Measurements from ENCODE around the gene ARTN.

The ARTN gene

GRCh38 chr1:43938383-43938782, 4.8 kb downstream of the ARTN start:
- H3K27me3 ChIP-seq (ENCODE audit: insufficient read depth, low read length): peaks cover 25% of the 10 kb centered on the region; the same call in 1 of the 2 replicates

GRCh38 chr1:43938892-43939587, 5.4 kb downstream of the ARTN start:
- H3K9me3 ChIP-seq (ENCODE audit: insufficient read depth, low read depth, low read length): no peaks in the 10 kb centered on the region
- H3K9ac ChIP-seq (ENCODE audit: low read depth, low read length): no peak overlapping the region
- peaks cover 25% of the 10 kb centered on the region; the same call in 1 of the 2 replicates for H3K27me3 ChIP-seq (ENCODE audit: insufficient read depth, low read length)
- peaks cover 8% of the 10 kb centered on the region; the same call in 1 of the 2 replicates for H3K36me3 ChIP-seq (ENCODE audit: insufficient read depth, low read depth, low read length)
- H3K4me1 ChIP-seq (ENCODE audit: insufficient read depth, low read length): peaks cover 19% of the 10 kb centered on the region
- H3K27ac ChIP-seq (ENCODE audit: low read length): no peak overlapping the region
- H3K4me3 ChIP-seq (ENCODE audit: low read length): no peak overlapping the region

More at GRCh38 chr1:43938383-43938782, 4.8 kb downstream of the ARTN start:
- Histone ChIP-seq H3K27ac (ENCODE audit: low read length) (no peak overlapping the region), H3K9ac (ENCODE audit: low read depth, low read length) (no peak overlapping the region), H3K4me1 (ENCODE audit: insufficient read depth, low read length) (peaks cover 19% of the 10 kb centered on the region), H3K4me3 (ENCODE audit: low read length) (no peak overlapping the region), H3K9me3 (ENCODE audit: insufficient read depth, low read depth, low read length) (no peaks in the 10 kb centered on the region), H3K36me3 (ENCODE audit: insufficient read depth, low read depth, low read length) (peaks cover 8% of the 10 kb centered on the region; the same call in 1 of the 2 replicates)

GRCh38 chr1:43942411-43942810, 8.8 kb downstream of the ARTN start:
- Histone ChIP-seq H3K27ac (ENCODE audit: low read length) (no peak overlapping the region), H3K27me3 (ENCODE audit: insufficient read depth, low read length) (0 out of 2 replicates have a peak, but pooled peaks cover 8% of the 10 kb centered on the region), H3K9ac (ENCODE audit: low read depth, low read length) (no peak overlapping the region), H3K4me1 (ENCODE audit: insufficient read depth, low read length) (peaks cover 12% of the 10 kb centered on the region), H3K36me3 (ENCODE audit: insufficient read depth, low read depth, low read length) (peaks cover 1% of the 10 kb centered on the region; the same call in 1 of the 2 replicates), H3K9me3 (ENCODE audit: insufficient read depth, low read depth, low read length) (no peaks in the 10 kb centered on the region), H3K4me3 (ENCODE audit: low read length) (no peak overlapping the region)

- no peaks in the 10 kb centered on the region for H3K9me3 ChIP-seq (ENCODE audit: insufficient read depth, low read depth, low read length)
- peaks cover under 1% of the 10 kb centered on the region; the same call in 1 of the 2 replicates for H3K36me3 ChIP-seq (ENCODE audit: insufficient read depth, low read depth, low read length)
- H3K27me3 ChIP-seq (ENCODE audit: insufficient read depth, low read length): no peaks in the 10 kb centered on the region
- no peak overlapping the region for H3K27ac ChIP-seq (ENCODE audit: low read length)
- H3K4me1 ChIP-seq (ENCODE audit: insufficient read depth, low read length): peaks cover 10% of the 10 kb centered on the region; the same call in 1 of the 2 replicates
- no peak overlapping the region for H3K9ac ChIP-seq (ENCODE audit: low read depth, low read length)
- H3K4me3 ChIP-seq (ENCODE audit: low read length): no peak overlapping the region
Measured at GRCh38 chr1:43944860-43945259, 11.3 kb downstream of the ARTN start.

GRCh38 chr1:43945674-43946235, 12.2 kb downstream of the ARTN start:
- Histone ChIP-seq H3K4me3 (ENCODE audit: low read length) (peak overlapping the region; percentile 94), H3K9me3 (ENCODE audit: insufficient read depth, low read depth, low read length) (no peaks in the 10 kb centered on the region), H3K27ac (ENCODE audit: low read length) (no peak overlapping the region), H3K4me1 (ENCODE audit: insufficient read depth, low read length) (peaks cover 10% of the 10 kb centered on the region; the same call in 1 of the 2 replicates), H3K9ac (ENCODE audit: low read depth, low read length) (peak overlapping the region; percentile 67; the same call in 1 of the 2 replicates), H3K27me3 (ENCODE audit: insufficient read depth, low read length) (no peaks in the 10 kb centered on the region), H3K36me3 (ENCODE audit: insufficient read depth, low read depth, low read length) (peaks cover 9% of the 10 kb centered on the region; the same call in 1 of the 2 replicates)

- Histone ChIP-seq H3K9ac (ENCODE audit: low read depth, low read length) (peak within 1 kb of the TSS; percentile 87), H3K27ac (ENCODE audit: low read length) (peak within 1 kb of the TSS; percentile 41), H3K27me3 (ENCODE audit: insufficient read depth, low read length) (no peaks in the 10 kb centered on the region), H3K9me3 (ENCODE audit: insufficient read depth, low read depth, low read length) (no peaks in the 10 kb centered on the region), H3K36me3 (ENCODE audit: insufficient read depth, low read depth, low read length) (peaks cover 13% of the 10 kb centered on the region; the same call in 1 of the 2 replicates), H3K4me3 (ENCODE audit: low read length) (peak within 1 kb of the TSS; percentile 94), H3K4me1 (ENCODE audit: insufficient read depth, low read length) (peaks cover 10% of the 10 kb centered on the region; the same call in 1 of the 2 replicates)
Measured at GRCh38 chr1:43946236-43947060, 12.8 kb downstream of the ARTN start, which contains the start of gene IPO13. Gene IPO13, plus strand, starts transcription at chr1:43946950. Its CDS starts 651 bp downstream, at chr1:43947601.

GRCh38 chr1:43947061-43947873, 13.7 kb downstream of the ARTN start:
- Histone ChIP-seq H3K9ac (ENCODE audit: low read depth, low read length) (peak overlapping the region; percentile 87; the same call in 1 of the 2 replicates), H3K27ac (ENCODE audit: low read length) (peak overlapping the region; percentile 41), H3K36me3 (ENCODE audit: insufficient read depth, low read depth, low read length) (peaks cover 13% of the 10 kb centered on the region; the same call in 1 of the 2 replicates), H3K4me3 (ENCODE audit: low read length) (peak overlapping the region; percentile 94), H3K9me3 (ENCODE audit: insufficient read depth, low read depth, low read length) (no peaks in the 10 kb centered on the region), H3K4me1 (ENCODE audit: insufficient read depth, low read length) (peaks cover 10% of the 10 kb centered on the region; the same call in 1 of the 2 replicates), H3K27me3 (ENCODE audit: insufficient read depth, low read length) (no peaks in the 10 kb centered on the region)

- H3K27me3 ChIP-seq (ENCODE audit: insufficient read depth, low read length): no peaks in the 10 kb centered on the region
- peaks cover 13% of the 10 kb centered on the region; the same call in 1 of the 2 replicates for H3K36me3 ChIP-seq (ENCODE audit: insufficient read depth, low read depth, low read length)
- peak overlapping the region; percentile 94; the same call in 1 of the 2 replicates for H3K4me3 ChIP-seq (ENCODE audit: low read length)
- H3K27ac ChIP-seq (ENCODE audit: low read length): no peak overlapping the region
- peaks cover 10% of the 10 kb centered on the region; the same call in 1 of the 2 replicates for H3K4me1 ChIP-seq (ENCODE audit: insufficient read depth, low read length)
- H3K9ac ChIP-seq (ENCODE audit: low read depth, low read length): no peak overlapping the region
- H3K9me3 ChIP-seq (ENCODE audit: insufficient read depth, low read depth, low read length): no peaks in the 10 kb centered on the region
Measured at GRCh38 chr1:43947874-43948437, 14.4 kb downstream of the ARTN start.

- H3K36me3 ChIP-seq (ENCODE audit: insufficient read depth, low read depth, low read length): peaks cover 13% of the 10 kb centered on the region; the same call in 1 of the 2 replicates
- no peak overlapping the region for H3K27ac ChIP-seq (ENCODE audit: low read length)
- no peaks in the 10 kb centered on the region for H3K27me3 ChIP-seq (ENCODE audit: insufficient read depth, low read length)
- no peak overlapping the region for H3K9ac ChIP-seq (ENCODE audit: low read depth, low read length)
- no peaks in the 10 kb centered on the region for H3K9me3 ChIP-seq (ENCODE audit: insufficient read depth, low read depth, low read length)
- peaks cover 10% of the 10 kb centered on the region; the same call in 1 of the 2 replicates for H3K4me1 ChIP-seq (ENCODE audit: insufficient read depth, low read length)
- H3K4me3 ChIP-seq (ENCODE audit: low read length): no peak overlapping the region
Measured at GRCh38 chr1:43949678-43950077, 16.1 kb downstream of the ARTN start.

Data from iPS-20b (cell line).